ENCODE data around the gene LIPE.

DNA sequence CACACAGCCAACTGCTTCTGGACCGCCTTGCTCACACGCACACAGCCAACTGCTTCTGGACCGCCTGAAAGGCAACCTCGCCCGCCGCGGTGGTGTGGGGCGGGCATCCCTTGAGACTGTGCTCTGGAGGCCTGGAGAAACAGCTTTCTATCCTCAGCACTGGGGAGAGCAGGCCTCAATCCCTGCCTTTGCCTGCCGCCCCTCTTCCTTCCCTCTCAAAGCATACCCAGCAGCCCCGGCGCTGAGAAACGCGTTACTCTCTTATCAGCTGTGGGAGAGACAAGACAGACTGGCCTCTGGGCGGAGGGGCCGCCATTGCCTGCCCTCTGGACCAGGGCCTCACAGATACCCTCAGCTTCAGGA is 2.9 kb downstream of the LIPE start:
- TF ChIP-seq ZFP3 (CRISPR knock-in tag; IDR thresholded peaks at IDR 0.05), result no peak
- TF ChIP-seq RARB (CRISPR knock-in tag; IDR thresholded peaks at IDR 0.05), result no peak
